Measurements from ENCODE around the gene RPS6KB1.

RPS6KB1 gene

GRCh38 chr17:59856859-59857794 lies 35.8 kb upstream of the RPS6KB1 start:
- H3K9me3 ChIP-seq (ENCODE audit: control extremely low read depth in 1 of 5, control insufficient read depth in 4 of 5, insufficient read depth in 2 of 5, low read depth in 1 of 5, low read length in 4 of 5): no peaks in the 10 kb centered on the region
- peaks cover 0 to 11% (median 5%) of the 10 kb centered on the region in 4 experiments for H3K36me3 ChIP-seq (ENCODE audit: control insufficient read depth in 4 of 4, insufficient read depth in 4 of 4, low read length in 3 of 4)
- no peak overlapping the region for H3K27ac ChIP-seq (ENCODE audit: insufficient read depth in 1 of 2, low read depth in 1 of 2, low read length in 2 of 2, poor library complexity in 1 of 2, severe bottlenecking in 2 of 2)
- 97% methylated on average over 2 of the region's 3 CpGs for WGBS (ENCODE audit: insufficient coverage)
- no peak overlapping the region for H3K4me3 ChIP-seq (ENCODE audit: control insufficient read depth in 1 of 7, extremely low read depth in 1 of 7, insufficient read depth in 4 of 7, low read depth in 2 of 7, low read length in 6 of 7)
- ChIA-PET POLR2A (interaction anchor here (1.3 kb wide), 1 partner anchor 103 kb away, joined by 5 read pairs; no protein-coding TSS in a partner anchor), CTCF (interaction anchor here (0.5 to 3.5 kb wide), 6 partner anchors 9 to 1745 kb away, joined by 3 to 13 read pairs (median 3); no protein-coding TSS in a partner anchor)
- DNase-seq: no peak
- no peaks in the 10 kb centered on the region for H3K27me3 ChIP-seq (replicated peaks in 2 of 5; ENCODE audit: control insufficient read depth in 4 of 5, insufficient read depth in 5 of 5, low read length in 4 of 5)
- peaks cover 3 to 10% (median 4%) of the 10 kb centered on the region in 4 experiments for H3K4me1 ChIP-seq (ENCODE audit: control extremely low read depth in 1 of 4, control insufficient read depth in 4 of 4, insufficient read depth in 4 of 4, low read length in 3 of 4)

GRCh38 chr17:59858167-59858816 lies 34.6 kb upstream of the RPS6KB1 start:
- H3K36me3 ChIP-seq (ENCODE audit: control insufficient read depth in 4 of 4, insufficient read depth in 4 of 4, low read length in 3 of 4): peaks cover 2 to 11% (median 9%) of the 10 kb centered on the region in 4 experiments
- H3K27me3 ChIP-seq (replicated peaks in 2 of 5; ENCODE audit: control insufficient read depth in 4 of 5, insufficient read depth in 5 of 5, low read length in 4 of 5): no peaks in the 10 kb centered on the region
- H3K4me1 ChIP-seq (ENCODE audit: control extremely low read depth in 1 of 4, control insufficient read depth in 4 of 4, insufficient read depth in 4 of 4, low read length in 3 of 4): peaks cover 3 to 10% (median 4%) of the 10 kb centered on the region in 4 experiments
- POLR2A ChIA-PET: no interaction called here
- CTCF ChIA-PET: interaction anchor here (0.7 to 3.5 kb wide), 15 partner anchors 10 to 154 kb away, joined by 3 to 13 read pairs (median 4); partner anchors contain the start of gene RPS6KB1
- WGBS (ENCODE audit: insufficient coverage): 100% methylated on average over 1 of the region's 5 CpGs
- H3K27ac ChIP-seq (ENCODE audit: insufficient read depth in 1 of 2, low read depth in 1 of 2, low read length in 2 of 2, poor library complexity in 1 of 2, severe bottlenecking in 2 of 2): peak overlapping the region; percentile 2 to 38
- H3K4me3 ChIP-seq (ENCODE audit: control insufficient read depth in 1 of 7, extremely low read depth in 1 of 7, insufficient read depth in 4 of 7, low read depth in 2 of 7, low read length in 6 of 7): no peak overlapping the region
- H3K9me3 ChIP-seq (ENCODE audit: control extremely low read depth in 1 of 5, control insufficient read depth in 4 of 5, insufficient read depth in 2 of 5, low read depth in 1 of 5, low read length in 4 of 5): no peaks in the 10 kb centered on the region
- no peak for DNase-seq

GRCh38 chr17:59858932-59859331 lies 34.0 kb upstream of the RPS6KB1 start:
- H3K27me3 ChIP-seq (replicated peaks in 2 of 5; ENCODE audit: control insufficient read depth in 4 of 5, insufficient read depth in 5 of 5, low read length in 4 of 5): no peaks in the 10 kb centered on the region
- ChIA-PET POLR2A (interaction anchor here (0.9 to 1.1 kb wide), 2 partner anchors 105 to 151 kb away, joined by 3 to 6 read pairs; partner anchors contain the start of genes PTRH2 and VMP1), CTCF (interaction anchor here (0.7 to 3.5 kb wide), 24 partner anchors 9 to 167 kb away, joined by 3 to 13 read pairs (median 4); partner anchors contain the start of gene RPS6KB1)
- peaks cover 2 to 15% (median 11%) of the 10 kb centered on the region in 4 experiments for H3K36me3 ChIP-seq (ENCODE audit: control insufficient read depth in 4 of 4, insufficient read depth in 4 of 4, low read length in 3 of 4)
- no CpG with 5 or more reads among the region's 3 CpGs for WGBS (ENCODE audit: insufficient coverage)
- no peak for DNase-seq
- no peak overlapping the region for H3K27ac ChIP-seq (ENCODE audit: insufficient read depth in 1 of 2, low read depth in 1 of 2, low read length in 2 of 2, poor library complexity in 1 of 2, severe bottlenecking in 2 of 2)
- no peak overlapping the region for H3K4me3 ChIP-seq (ENCODE audit: control insufficient read depth in 1 of 7, extremely low read depth in 1 of 7, insufficient read depth in 4 of 7, low read depth in 2 of 7, low read length in 6 of 7)
- peaks cover 3 to 10% (median 4%) of the 10 kb centered on the region in 4 experiments for H3K4me1 ChIP-seq (ENCODE audit: control extremely low read depth in 1 of 4, control insufficient read depth in 4 of 4, insufficient read depth in 4 of 4, low read length in 3 of 4)
- no peaks in the 10 kb centered on the region for H3K9me3 ChIP-seq (ENCODE audit: control extremely low read depth in 1 of 5, control insufficient read depth in 4 of 5, insufficient read depth in 2 of 5, low read depth in 1 of 5, low read length in 4 of 5)

GRCh38 chr17:59859444-59860025 lies 33.4 kb upstream of the RPS6KB1 start:
- H3K9me3 ChIP-seq (ENCODE audit: control extremely low read depth in 1 of 5, control insufficient read depth in 4 of 5, insufficient read depth in 2 of 5, low read depth in 1 of 5, low read length in 4 of 5): no peaks in the 10 kb centered on the region
- WGBS (ENCODE audit: insufficient coverage): 100% methylated on average over 1 of the region's 2 CpGs
- ChIA-PET CTCF (interaction anchor here (0.7 to 3.5 kb wide), 25 partner anchors 9 to 167 kb away, joined by 3 to 13 read pairs (median 4); partner anchors contain the start of gene RPS6KB1), POLR2A (interaction anchor here (0.9 to 1.1 kb wide), 2 partner anchors 106 to 152 kb away, joined by 3 to 6 read pairs; partner anchors contain the start of genes PTRH2 and VMP1)
- H3K36me3 ChIP-seq (ENCODE audit: control insufficient read depth in 4 of 4, insufficient read depth in 4 of 4, low read length in 3 of 4): peaks cover 2 to 16% (median 11%) of the 10 kb centered on the region in 4 experiments
- peaks cover 3 to 10% (median 4%) of the 10 kb centered on the region in 4 experiments for H3K4me1 ChIP-seq (ENCODE audit: control extremely low read depth in 1 of 4, control insufficient read depth in 4 of 4, insufficient read depth in 4 of 4, low read length in 3 of 4)
- no peaks in the 10 kb centered on the region for H3K27me3 ChIP-seq (replicated peaks in 2 of 5; ENCODE audit: control insufficient read depth in 4 of 5, insufficient read depth in 5 of 5, low read length in 4 of 5)
- H3K27ac ChIP-seq (ENCODE audit: insufficient read depth in 1 of 2, low read depth in 1 of 2, low read length in 2 of 2, poor library complexity in 1 of 2, severe bottlenecking in 2 of 2): no peak overlapping the region
- no peak overlapping the region for H3K4me3 ChIP-seq (ENCODE audit: control insufficient read depth in 1 of 7, extremely low read depth in 1 of 7, insufficient read depth in 4 of 7, low read depth in 2 of 7, low read length in 6 of 7)
- peak; percentile 65 to 84 (median 82) for DNase-seq

GRCh38 chr17:59863616-59864015 lies 29.3 kb upstream of the RPS6KB1 start:
- H3K27me3 ChIP-seq (replicated peaks in 2 of 5; ENCODE audit: control insufficient read depth in 4 of 5, insufficient read depth in 5 of 5, low read length in 4 of 5): no peaks in the 10 kb centered on the region
- WGBS (ENCODE audit: insufficient coverage): 100% methylated on average over 2 of the region's 3 CpGs
- POLR2A ChIA-PET: no interaction called here
- no peak for DNase-seq
- no peak overlapping the region for H3K4me3 ChIP-seq (ENCODE audit: control insufficient read depth in 1 of 7, extremely low read depth in 1 of 7, insufficient read depth in 4 of 7, low read depth in 2 of 7, low read length in 6 of 7)
- H3K4me1 ChIP-seq (ENCODE audit: control extremely low read depth in 1 of 4, control insufficient read depth in 4 of 4, insufficient read depth in 4 of 4, low read length in 3 of 4): peaks cover 0 to 7% (median 4%) of the 10 kb centered on the region in 4 experiments
- no peaks in the 10 kb centered on the region for H3K9me3 ChIP-seq (ENCODE audit: control extremely low read depth in 1 of 5, control insufficient read depth in 4 of 5, insufficient read depth in 2 of 5, low read depth in 1 of 5, low read length in 4 of 5)
- peaks cover 2 to 26% (median 16%) of the 10 kb centered on the region in 4 experiments for H3K36me3 ChIP-seq (ENCODE audit: control insufficient read depth in 4 of 4, insufficient read depth in 4 of 4, low read length in 3 of 4)
- CTCF ChIA-PET: interaction anchor here (1.5 kb wide), 1 partner anchor 129 kb away, joined by 3 read pairs; no protein-coding TSS in a partner anchor
- no peak overlapping the region for H3K27ac ChIP-seq (ENCODE audit: insufficient read depth in 1 of 2, low read depth in 1 of 2, low read length in 2 of 2, poor library complexity in 1 of 2, severe bottlenecking in 2 of 2)

GRCh38 chr17:59869941-59870218 lies 23.0 kb upstream of the RPS6KB1 start:
- ChIA-PET CTCF (interaction anchor here (0.8 to 2.2 kb wide), 7 partner anchors 10 to 122 kb away, joined by 3 to 8 read pairs (median 4); partner anchors contain the start of gene TUBD1), POLR2A (interaction anchor here (0.5 to 0.7 kb wide), 2 partner anchors 12 to 126 kb away, joined by 5 to 7 read pairs; no protein-coding TSS in a partner anchor)
- H3K9me3 ChIP-seq (ENCODE audit: control extremely low read depth in 1 of 5, control insufficient read depth in 4 of 5, insufficient read depth in 2 of 5, low read depth in 1 of 5, low read length in 4 of 5): no peaks in the 10 kb centered on the region
- WGBS (ENCODE audit: insufficient coverage): no CpG with 5 or more reads among the region's 1 CpG
- no peaks in the 10 kb centered on the region for H3K27me3 ChIP-seq (replicated peaks in 2 of 5; ENCODE audit: control insufficient read depth in 4 of 5, insufficient read depth in 5 of 5, low read length in 4 of 5)
- peaks cover 3 to 22% (median 11%) of the 10 kb centered on the region in 4 experiments for H3K36me3 ChIP-seq (ENCODE audit: control insufficient read depth in 4 of 4, insufficient read depth in 4 of 4, low read length in 3 of 4)
- H3K27ac ChIP-seq (ENCODE audit: insufficient read depth in 1 of 2, low read depth in 1 of 2, low read length in 2 of 2, poor library complexity in 1 of 2, severe bottlenecking in 2 of 2): no peak overlapping the region
- no peak for DNase-seq
- no peak overlapping the region for H3K4me3 ChIP-seq (ENCODE audit: control insufficient read depth in 1 of 7, extremely low read depth in 1 of 7, insufficient read depth in 4 of 7, low read depth in 2 of 7, low read length in 6 of 7)
- peaks cover 0 to 7% (median 0%) of the 10 kb centered on the region in 4 experiments for H3K4me1 ChIP-seq (ENCODE audit: control extremely low read depth in 1 of 4, control insufficient read depth in 4 of 4, insufficient read depth in 4 of 4, low read length in 3 of 4)

Data from common myeloid progenitor, CD34-positive (primary cell).